ENCODE results near the gene ALDH7A1.
"Not testable (repeated sequence)": the region's sequence is repeated elsewhere in the genome, so short reads cannot be mapped to it uniquely, and the experiment has no call there.

Gene ALDH7A1

GRCh38 chr5:126594748-126595485, at the start of gene ALDH7A1:
Gene ALDH7A1, minus strand, starts transcription at chr5:126595219. Its CDS starts 21 bp downstream, at chr5:126595198.
- peak; percentile 63 for DNase-seq

GRCh38 chr5:126641387-126641786, 46.4 kb upstream of the ALDH7A1 start:
- DNase-seq: no peak

- no peak for DNase-seq
Measured at GRCh38 chr5:126640866-126641265, 45.8 kb upstream of the ALDH7A1 start.

DNA sequence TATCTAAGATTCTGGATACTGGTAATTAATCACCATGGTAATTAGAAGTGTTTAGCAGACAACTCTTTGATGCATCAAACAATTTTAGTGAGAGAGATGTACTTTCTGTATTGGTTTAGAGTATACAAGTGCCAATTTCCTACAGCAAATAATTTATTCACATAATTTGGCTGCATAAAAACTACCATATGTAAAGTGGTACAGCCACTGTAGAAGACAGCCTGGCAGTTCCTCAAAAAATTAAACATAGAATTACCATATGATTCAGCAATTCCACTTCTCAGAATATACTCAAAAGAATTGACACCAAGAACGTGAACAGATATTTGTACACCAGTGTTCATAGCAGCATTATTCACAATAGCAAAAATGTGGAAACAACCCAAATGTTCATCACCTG, 41.9 kb upstream of the ALDH7A1 start:
- no peak for DNase-seq

- DNase-seq: no peak
Measured at GRCh38 chr5:126635585-126635984, 40.6 kb upstream of the ALDH7A1 start.

DNA sequence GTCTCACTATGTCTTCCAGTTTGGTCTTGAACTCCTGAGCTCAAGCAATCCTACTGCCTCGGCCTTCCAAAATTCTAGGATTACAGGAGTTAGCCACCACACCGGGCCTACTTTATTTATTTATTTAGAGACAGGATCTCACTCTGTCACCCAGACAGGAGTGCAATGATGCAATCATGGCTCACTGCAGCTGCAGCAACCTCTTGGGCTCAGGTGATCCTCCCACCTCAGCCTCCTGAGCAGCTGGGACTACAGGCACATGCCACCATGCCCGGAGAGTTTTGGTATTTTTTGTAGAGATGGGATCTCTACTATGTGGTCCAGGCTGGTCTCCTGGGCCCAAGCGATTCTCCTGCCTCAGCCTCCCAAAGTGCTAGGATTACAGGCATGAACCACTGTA, 38.5 kb upstream of the ALDH7A1 start:
- no peak for DNase-seq

DNA sequence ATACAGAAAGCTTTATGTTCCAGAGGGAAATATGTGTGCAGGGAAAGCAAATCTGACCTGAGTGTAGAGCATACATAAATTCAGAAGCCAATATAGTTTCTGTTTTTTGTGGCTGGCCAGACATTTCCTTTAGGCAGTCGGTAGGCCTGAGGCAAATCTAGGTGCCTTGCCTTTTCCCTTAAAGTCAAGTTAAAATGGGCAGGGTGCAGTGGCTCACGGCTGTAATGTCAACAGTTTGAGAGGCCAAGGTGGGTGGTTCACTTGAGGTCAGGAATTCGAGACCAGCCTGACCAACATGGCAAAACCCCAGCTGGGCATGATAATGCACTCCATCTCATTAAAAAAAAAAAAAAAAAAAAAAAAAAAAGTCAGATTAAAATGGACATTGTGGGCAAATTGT, 36.9 kb upstream of the ALDH7A1 start:
- no peak for DNase-seq

DNA sequence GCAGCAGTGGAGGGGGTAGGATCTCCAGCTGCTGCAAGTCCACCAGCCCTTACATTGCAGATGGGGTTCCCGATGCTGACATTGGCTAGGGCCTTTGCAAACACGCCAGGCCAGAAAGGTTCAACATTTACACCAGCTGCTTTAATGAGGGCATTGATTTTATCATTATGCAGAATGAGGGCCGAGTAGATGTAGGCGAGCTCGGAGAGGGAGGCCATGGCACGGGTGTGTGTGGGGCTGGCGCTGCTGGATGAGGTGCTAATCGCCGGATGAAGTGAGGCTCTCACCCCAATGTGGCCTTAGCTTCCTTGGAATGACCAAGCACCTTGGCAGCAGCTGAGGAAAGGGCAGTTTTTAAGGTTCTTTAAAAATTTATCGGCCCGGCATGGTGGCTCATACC, 33.1 kb upstream of the ALDH7A1 start:
- DNase-seq: no peak

GRCh38 chr5:126624534-126624933, 29.5 kb upstream of the ALDH7A1 start:
- no peak for DNase-seq

DNA sequence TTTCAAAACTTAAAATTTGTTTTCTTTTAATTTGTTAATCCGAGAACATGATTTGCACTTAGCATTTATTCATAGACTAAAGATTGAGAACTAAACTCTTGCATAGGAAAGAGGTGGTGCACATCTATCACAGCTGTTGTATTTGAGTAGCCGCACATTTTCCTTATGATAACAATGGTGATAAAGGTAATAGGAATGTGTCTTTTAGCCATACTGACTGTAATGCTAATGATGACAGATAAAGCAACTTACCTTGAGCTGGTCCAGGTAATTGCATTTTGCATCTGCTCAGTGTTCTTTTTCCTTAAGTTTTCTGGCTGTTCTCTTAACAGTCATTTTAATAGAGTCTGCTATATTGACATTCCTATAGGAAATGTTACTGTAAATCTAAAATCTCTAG, 24.8 kb upstream of the ALDH7A1 start:
- DNase-seq: no peak

- DNase-seq: not testable (repeated sequence)
Measured at GRCh38 chr5:126617603-126618002, 22.6 kb upstream of the ALDH7A1 start.

GRCh38 chr5:126615286-126615685, 20.3 kb upstream of the ALDH7A1 start:
- DNase-seq: no peak

DNA sequence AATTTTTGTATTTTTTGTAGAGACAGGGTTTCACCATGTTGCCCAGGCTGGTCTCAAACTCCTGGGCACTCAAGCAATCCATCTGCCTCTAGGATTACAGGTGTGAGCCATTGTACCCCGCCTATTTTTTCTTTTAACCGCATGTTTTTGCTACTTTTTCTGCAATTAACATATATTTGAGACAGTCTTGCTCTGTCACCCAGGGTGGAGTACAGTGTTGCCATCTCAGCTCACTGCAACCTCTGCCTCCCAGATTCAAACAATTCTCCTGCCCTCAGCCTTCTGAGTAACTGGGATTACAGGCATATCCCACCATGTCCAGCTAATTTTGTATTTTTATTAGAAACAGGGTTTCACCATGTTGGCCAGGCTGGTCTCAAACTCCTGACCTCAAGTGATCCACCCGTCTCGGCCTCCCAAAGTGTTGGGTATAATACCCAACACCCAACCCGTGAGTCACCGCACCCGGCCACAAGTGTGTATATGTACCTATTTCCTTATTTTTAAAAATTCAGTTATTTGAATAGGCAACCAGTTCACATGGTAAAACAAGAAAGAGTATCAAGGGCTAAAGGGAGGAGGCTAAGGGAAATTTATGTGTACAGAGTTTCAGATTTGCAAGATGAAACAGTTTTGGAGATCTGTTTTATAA, 19.0 kb upstream of the ALDH7A1 start:
- no peak for DNase-seq

DNA sequence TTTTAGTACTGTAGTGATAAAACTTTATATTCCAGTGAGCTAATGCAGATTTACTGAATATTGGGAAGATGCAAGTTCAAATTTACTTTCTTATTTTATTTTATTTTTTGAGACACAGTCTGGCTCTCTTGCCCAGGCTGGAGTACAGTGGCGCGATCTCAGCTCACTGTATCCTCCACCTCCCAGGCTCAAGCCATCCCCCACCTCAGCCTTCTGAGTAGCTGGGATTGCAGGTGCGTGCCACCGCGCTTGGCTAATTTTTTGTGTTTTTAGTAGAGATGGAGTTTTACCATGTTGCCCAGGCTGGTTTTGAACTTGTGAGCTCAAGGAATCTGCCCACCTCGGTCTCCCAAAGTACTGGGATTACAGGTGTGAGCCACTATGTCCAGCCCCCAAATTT, 15.6 kb upstream of the ALDH7A1 start:
- DNase-seq: no peak

GRCh38 chr5:126610160-126610559, 15.1 kb upstream of the ALDH7A1 start:
- DNase-seq: no peak

DNA sequence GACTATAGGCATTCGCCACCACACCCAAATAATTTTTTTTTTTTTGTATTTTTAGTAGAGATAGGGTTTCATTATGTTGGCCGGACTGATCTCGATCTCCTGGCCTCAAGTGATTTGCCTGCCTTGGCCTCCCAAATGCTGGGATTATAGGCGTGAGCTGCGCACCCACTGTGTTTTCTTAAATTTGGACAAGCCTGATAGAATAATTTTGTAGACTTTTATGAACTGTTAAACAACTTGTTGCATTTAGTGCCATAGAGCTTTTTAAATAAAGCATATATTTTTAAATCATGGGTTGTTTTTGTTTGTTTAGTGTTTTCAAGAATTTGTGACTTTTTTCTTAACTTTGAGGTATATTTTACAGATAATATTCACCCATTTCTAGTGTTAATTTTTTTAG, 10.5 kb upstream of the ALDH7A1 start:
- DNase-seq: no peak

DNA sequence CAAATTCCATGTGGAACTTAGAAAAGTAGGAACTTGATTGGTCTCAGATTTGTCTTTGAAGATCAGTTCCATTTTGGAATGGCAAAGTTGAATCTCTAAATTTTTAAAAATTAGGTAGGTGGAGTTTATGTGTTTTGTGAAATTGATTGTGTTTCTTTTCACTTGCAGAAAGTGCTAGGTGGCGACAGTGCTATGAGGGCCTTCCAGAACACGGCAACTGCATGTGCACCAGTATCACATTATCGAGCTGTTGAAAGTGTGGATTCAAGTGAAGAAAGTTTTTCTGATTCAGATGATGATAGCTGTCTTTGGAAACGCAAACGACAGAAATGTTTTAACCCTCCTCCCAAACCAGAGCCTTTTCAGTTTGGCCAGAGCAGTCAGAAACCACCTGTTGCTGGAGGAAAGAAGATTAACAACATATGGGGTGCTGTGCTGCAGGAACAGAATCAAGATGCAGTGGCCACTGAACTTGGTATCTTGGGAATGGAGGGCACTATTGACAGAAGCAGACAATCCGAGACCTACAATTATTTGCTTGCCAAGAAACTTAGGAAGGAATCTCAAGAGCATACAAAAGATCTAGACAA, 8.5 kb upstream of the ALDH7A1 start:
- no peak for DNase-seq

GRCh38 chr5:126600631-126601511, 5.9 kb upstream of the ALDH7A1 start, which contains the start of gene PHAX:
Gene PHAX, plus strand, starts transcription at chr5:126600947. Its CDS starts 16 bp downstream, at chr5:126600963.
- no peak for DNase-seq

DNA sequence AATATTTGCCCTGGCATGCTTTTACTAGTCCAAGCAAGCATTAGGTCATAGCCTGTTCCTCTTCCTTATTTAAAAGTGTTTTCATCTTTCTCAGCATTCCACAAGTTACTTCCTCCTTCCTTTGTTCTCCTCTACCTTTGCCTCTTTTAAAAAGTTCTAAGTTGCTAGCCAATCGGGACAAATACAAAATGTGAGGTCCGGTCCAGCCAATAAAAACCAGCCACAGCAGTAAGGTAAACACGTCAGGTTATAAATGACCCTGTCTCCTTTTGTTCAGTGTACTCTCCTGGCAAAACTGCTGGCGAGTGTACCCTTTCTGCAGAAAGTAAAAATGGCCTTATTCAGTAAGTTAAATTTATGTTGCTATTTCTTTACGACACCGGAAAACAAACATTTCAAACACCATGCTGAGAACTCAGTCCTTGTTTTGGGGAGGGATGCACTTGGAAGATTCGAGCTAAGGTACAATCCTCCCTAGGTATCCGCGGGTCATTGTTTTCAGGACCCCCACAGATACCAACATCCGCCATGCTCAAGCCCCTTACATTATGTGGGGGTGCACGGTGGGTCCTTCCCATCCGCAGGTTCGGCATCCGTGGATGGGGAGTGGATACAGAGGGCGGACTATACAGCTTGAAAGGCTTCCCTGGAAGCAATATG, 5.1 kb upstream of the ALDH7A1 start:
- not testable (repeated sequence) for DNase-seq

GRCh38 chr5:126599499-126599898, 4.5 kb upstream of the ALDH7A1 start:
- DNase-seq: no peak

- DNase-seq: no peak
Measured at GRCh38 chr5:126597156-126597555, 2.1 kb upstream of the ALDH7A1 start.

DNA sequence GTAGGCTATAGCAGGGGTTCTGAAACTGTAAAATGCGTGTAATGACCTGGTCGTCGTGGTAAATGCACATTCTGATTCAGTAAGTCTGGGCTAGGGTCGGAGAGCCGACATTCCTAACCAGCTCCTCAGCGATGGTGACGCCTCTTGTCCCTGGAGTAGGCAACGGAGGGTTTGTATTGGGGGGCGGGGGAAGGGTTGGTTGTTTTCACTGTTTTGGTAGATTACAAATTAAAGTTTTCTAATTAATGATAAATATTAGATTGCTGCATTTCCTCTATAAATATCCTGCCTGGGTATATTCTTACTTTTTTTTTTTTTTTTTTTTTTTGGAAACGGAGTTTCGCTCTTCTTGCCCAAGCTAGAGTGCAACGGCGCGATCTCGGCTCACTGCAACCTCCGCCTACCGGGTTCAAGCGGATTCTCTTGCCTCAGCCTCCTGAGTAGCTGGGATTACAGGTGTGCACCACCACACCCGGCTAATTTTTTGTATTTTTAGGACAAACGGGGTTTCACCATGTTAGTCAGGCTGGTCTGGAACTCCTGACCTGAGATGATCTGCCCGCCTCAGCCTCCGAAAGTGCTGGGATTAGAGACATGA, 566 bp upstream of the ALDH7A1 start:
- no peak for DNase-seq
